GM12891 (cell line): ENCODE results near the gene CAMK2G.
"Not testable (repeated sequence)": the region's sequence is repeated elsewhere in the genome, so short reads cannot be mapped to it uniquely, and the experiment has no call there.

Experiments used
- DNase-seq: peaks from one replicate; pipeline ENCODE4 v3.0.0; 2011; ENCODE audit warnings: low spot score; ENCODE audit not compliant: insufficient read length
- FAIRE-seq: peaks from 2 replicates; lab custom pipeline; 2011; peaks lifted over from hg19 to GRCh38; lab: Jason Lieb, UNC
- PAX5 ChIP-seq: IDR thresholded peaks from 2 replicates; pipeline ENCODE4 v1.6.1; 2011; ENCODE audit warnings: low read length, moderate library complexity, mild to moderate bottlenecking; ENCODE audit not compliant: insufficient read depth, severe bottlenecking
- POLR2A ChIP-seq: IDR thresholded peaks from 2 replicates; pipeline ENCODE4 v1.6.1; 2011; ENCODE audit warnings: low read depth, low read length, control low read depth
- POLR2AphosphoS5 ChIP-seq: IDR thresholded peaks from 2 replicates; pipeline ENCODE4 v1.6.1; 2011; ENCODE audit warnings: low read depth, low read length, control low read depth
- POU2F2 ChIP-seq: IDR thresholded peaks from 2 replicates; pipeline ENCODE4 v1.6.1; 2011; ENCODE audit warnings: low read depth, mild to moderate bottlenecking, control low read depth, low read length, moderate library complexity
- SPI1 ChIP-seq: IDR thresholded peaks from 2 replicates; pipeline ENCODE4 v1.6.1; 2011; ENCODE audit warnings: low read depth, low read length, control low read depth
- TAF1 ChIP-seq: IDR thresholded peaks from 2 replicates; pipeline ENCODE4 v1.6.1; 2011; ENCODE audit warnings: low read depth, low read length, control low read depth

CAMK2G gene

DNA sequence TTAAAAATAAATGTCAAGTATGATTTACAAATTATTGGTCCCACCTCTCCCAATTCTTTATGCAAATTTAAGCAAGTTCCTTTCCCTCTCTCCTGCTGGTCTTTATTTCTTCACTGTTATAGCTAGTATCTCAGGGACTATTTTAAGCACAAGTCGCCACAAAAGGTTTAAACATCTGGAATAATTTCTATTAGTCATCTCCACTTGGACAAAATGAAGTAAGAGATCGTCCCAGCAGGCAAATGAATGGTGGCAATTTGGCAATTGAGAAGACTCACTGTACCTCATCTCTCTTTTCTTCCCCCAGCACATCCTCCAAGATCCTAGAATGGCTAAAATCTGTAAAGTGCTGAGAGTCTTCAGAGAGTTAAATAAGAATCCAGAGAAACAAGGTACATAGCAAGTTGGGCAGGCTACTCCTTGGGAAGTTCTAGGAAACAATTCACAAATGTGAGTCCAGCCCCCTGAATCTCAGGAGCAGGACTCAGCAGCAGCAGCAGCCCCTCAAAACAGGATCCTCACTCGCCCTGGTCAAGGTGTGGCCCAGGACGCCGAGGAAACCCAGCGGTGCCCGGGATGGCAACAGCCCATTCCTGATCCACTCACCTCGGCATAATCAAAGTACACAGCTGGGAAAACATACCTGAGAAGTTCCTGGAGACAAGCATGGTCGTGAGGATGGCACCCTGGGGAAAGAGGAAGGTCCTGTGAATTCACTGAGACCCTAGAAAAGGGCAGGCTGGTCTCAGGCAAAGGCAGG, 32.6 kb downstream of the CAMK2G start:
- DNase-seq (no peak), FAIRE-seq (no peak)
- TF ChIP-seq POLR2A: no peak

GRCh38 chr10:73841061-73841421, 33.3 kb downstream of the CAMK2G start:
- no peak for FAIRE-seq
- DNase-seq: no peak
- TF ChIP-seq TAF1 (no peak), POLR2A (no peak), POU2F2 (no peak), PAX5 (no peak), POLR2AphosphoS5 (no peak), SPI1 (no peak)

GRCh38 chr10:73840403-73841060, 33.8 kb downstream of the CAMK2G start:
- DNase-seq (no peak), FAIRE-seq (no peak)
- no peak for TF ChIP-seq SPI1
- no peak for TF ChIP-seq PAX5
- TF ChIP-seq POU2F2: no peak
- TF ChIP-seq POLR2A: no peak
- no peak for TF ChIP-seq TAF1
- no peak for TF ChIP-seq POLR2AphosphoS5

GRCh38 chr10:73840056-73840402, 34.3 kb downstream of the CAMK2G start:
- DNase-seq: no peak
- FAIRE-seq: no peak
- no peak for TF ChIP-seq POLR2A
- no peak for TF ChIP-seq POU2F2
- TF ChIP-seq POLR2AphosphoS5: no peak
- no peak for TF ChIP-seq TAF1
- TF ChIP-seq SPI1: no peak
- TF ChIP-seq PAX5: no peak

GRCh38 chr10:73839276-73839966, 34.9 kb downstream of the CAMK2G start:
- TF ChIP-seq POLR2AphosphoS5 (no peak), POLR2A (no peak), TAF1 (no peak), POU2F2 (no peak), SPI1 (no peak), PAX5 (no peak)
- DNase-seq (no peak), FAIRE-seq (no peak)

- TF ChIP-seq SPI1: no peak
- TF ChIP-seq PAX5: no peak
- TF ChIP-seq TAF1: no peak
- TF ChIP-seq POLR2AphosphoS5: no peak
- no peak for TF ChIP-seq POLR2A
- DNase-seq: no peak
- no peak for FAIRE-seq
These were observed 35.5 kb downstream of the CAMK2G start for GRCh38 chr10:73838827-73839226.

DNA sequence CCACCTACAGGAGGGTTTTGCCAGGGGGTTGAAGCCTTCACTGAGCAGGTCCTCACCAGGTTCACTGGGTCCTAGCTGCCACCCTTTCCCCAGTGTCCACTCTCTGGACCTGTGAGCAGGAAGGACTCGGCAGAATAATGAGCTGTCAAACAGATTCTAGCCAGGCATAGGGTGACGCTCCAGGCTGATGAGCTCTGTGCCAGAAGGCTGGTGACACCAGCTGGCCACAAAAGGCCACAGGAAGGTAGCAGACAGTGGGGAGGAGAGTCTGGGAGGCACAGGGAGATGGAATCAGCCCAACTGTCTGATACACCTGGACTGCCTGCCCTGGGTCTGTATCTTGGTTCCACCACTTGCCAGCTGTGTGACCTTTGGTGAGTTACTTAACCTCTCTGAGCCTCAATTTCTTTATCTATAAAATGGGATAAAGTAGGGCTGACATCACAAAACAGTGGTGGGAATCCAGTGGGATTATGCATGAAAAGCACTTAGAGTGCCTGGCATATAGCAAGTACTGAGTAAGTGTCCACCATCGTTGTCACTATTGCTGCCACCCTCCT, 36.3 kb downstream of the CAMK2G start:
- no peak for FAIRE-seq
- TF ChIP-seq SPI1 (no peak), POLR2AphosphoS5 (no peak)
- DNase-seq: no peak

DNA sequence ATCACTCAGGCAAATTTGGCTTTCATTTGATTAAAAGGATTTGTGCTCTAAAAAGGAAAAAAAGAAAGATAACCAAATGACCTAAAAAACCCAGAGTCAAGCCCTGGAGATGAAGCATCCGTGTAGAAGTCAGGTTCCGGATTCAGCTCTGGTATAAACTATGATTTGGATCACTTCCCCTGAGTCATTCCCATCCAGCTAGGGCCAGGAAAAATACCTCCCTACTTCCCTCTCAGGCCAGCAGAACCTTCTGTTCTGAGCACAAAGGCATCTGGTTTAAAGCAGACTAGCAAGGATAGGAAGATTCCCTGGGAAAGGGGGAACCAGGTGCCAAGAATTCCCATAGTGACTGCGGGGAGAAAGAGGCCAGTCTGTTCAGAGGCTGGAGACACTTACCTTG, 37.3 kb downstream of the CAMK2G start:
- no peak for FAIRE-seq
- DNase-seq: no peak

GRCh38 chr10:73836427-73836980, 37.9 kb downstream of the CAMK2G start:
- TF ChIP-seq PAX5 (no peak), TAF1 (no peak), POU2F2 (no peak), POLR2AphosphoS5 (no peak), POLR2A (no peak), SPI1 (no peak)
- no peak for FAIRE-seq
- DNase-seq: no peak

More for the DNA sequence above, 37.3 kb downstream of the CAMK2G start:
- no peak for TF ChIP-seq POU2F2
- no peak for TF ChIP-seq POLR2A
- TF ChIP-seq SPI1: no peak
- no peak for TF ChIP-seq PAX5
- no peak for TF ChIP-seq POLR2AphosphoS5
- TF ChIP-seq TAF1: no peak

- DNase-seq, FAIRE-seq: not testable (repeated sequence)
These were observed 45.3 kb downstream of the CAMK2G start for GRCh38 chr10:73829090-73829489.
